ENCODE results near the gene UTF1.
"Not testable (repeated sequence)": the region's sequence is repeated elsewhere in the genome, so short reads cannot be mapped to it uniquely, and the experiment has no call there.

UTF1 gene

GRCh38 chr10:133260895-133261725 lies 31.1 kb downstream of the UTF1 start:
- no peak for FAIRE-seq
- no peak for DNase-seq (ENCODE audit: insufficient read length, low spot score)

GRCh38 chr10:133261726-133262325 lies 31.8 kb downstream of the UTF1 start:
- DNase-seq (ENCODE audit: insufficient read length, low spot score) = peak; percentile 48
- no peak for FAIRE-seq

- FAIRE-seq (no peak), DNase-seq (ENCODE audit: insufficient read length, low spot score) (no peak)
Measured at GRCh38 chr10:133262696-133263095, 32.7 kb downstream of the UTF1 start.

GRCh38 chr10:133263674-133264073 lies 33.7 kb downstream of the UTF1 start:
- FAIRE-seq (no peak), DNase-seq (ENCODE audit: insufficient read length, low spot score) (no peak)

GRCh38 chr10:133264461-133264860 lies 34.4 kb downstream of the UTF1 start:
- DNase-seq (ENCODE audit: insufficient read length, low spot score) = no peak
- no peak for FAIRE-seq

GRCh38 chr10:133265052-133265451 lies 35.0 kb downstream of the UTF1 start:
- DNase-seq (ENCODE audit: insufficient read length, low spot score); FAIRE-seq: not testable (repeated sequence)

GRCh38 chr10:133266056-133266795 lies 36.2 kb downstream of the UTF1 start:
- no peak for DNase-seq (ENCODE audit: insufficient read length, low spot score)
- FAIRE-seq = no peak

- DNase-seq (ENCODE audit: insufficient read length, low spot score) (no peak), FAIRE-seq (no peak)
Measured at GRCh38 chr10:133267293-133267692, 37.3 kb downstream of the UTF1 start.

GRCh38 chr10:133267829-133268228 lies 37.8 kb downstream of the UTF1 start:
- DNase-seq (ENCODE audit: insufficient read length, low spot score) (no peak), FAIRE-seq (no peak)

- FAIRE-seq (no peak), DNase-seq (ENCODE audit: insufficient read length, low spot score) (no peak)
Measured at GRCh38 chr10:133268532-133268931, 38.5 kb downstream of the UTF1 start.

GRCh38 chr10:133269367-133269766 lies 39.4 kb downstream of the UTF1 start:
- FAIRE-seq = no peak
- DNase-seq (ENCODE audit: insufficient read length, low spot score) = no peak

- FAIRE-seq (no peak), DNase-seq (ENCODE audit: insufficient read length, low spot score) (no peak)
Measured at GRCh38 chr10:133270204-133270603, 40.2 kb downstream of the UTF1 start.

- no peak for DNase-seq (ENCODE audit: insufficient read length, low spot score)
- no peak for FAIRE-seq
Measured at GRCh38 chr10:133270773-133271297, 40.8 kb downstream of the UTF1 start.

- FAIRE-seq (no peak), DNase-seq (ENCODE audit: insufficient read length, low spot score) (no peak)
Measured at GRCh38 chr10:133271521-133272300, 41.7 kb downstream of the UTF1 start.

GRCh38 chr10:133272301-133272963 lies 42.4 kb downstream of the UTF1 start:
- FAIRE-seq (no peak), DNase-seq (ENCODE audit: insufficient read length, low spot score) (no peak)

- no peak for FAIRE-seq
- no peak for DNase-seq (ENCODE audit: insufficient read length, low spot score)
Measured at GRCh38 chr10:133272964-133273420, 43.0 kb downstream of the UTF1 start.

GRCh38 chr10:133273534-133274143 lies 43.6 kb downstream of the UTF1 start:
- FAIRE-seq = no peak
- DNase-seq (ENCODE audit: insufficient read length, low spot score) = no peak

GRCh38 chr10:133274751-133275683 lies 45.0 kb downstream of the UTF1 start:
- DNase-seq (ENCODE audit: insufficient read length, low spot score) (no peak), FAIRE-seq (no peak)
